GM12878 (cell line): Measurements from ENCODE around the gene ARSI. TPM values are rescaled to one million over a fixed set of nuclear protein-coding genes. Genes with fewer than 3 reads are reported as not detected.

ENCODE experiments used
- ATAC-seq: fragments of 200-7000 bp; cut with Tn5 transposase; 3 replicates; pipeline ENCODE4 v1.9.1; 2020; ENCODE audit warnings: mild to moderate bottlenecking, moderate library complexity
- BruUV-seq: library from RNA; stranded (reverse); fragments of 400-500 nt; replicated peaks from 2 replicates; lab custom pipeline; 2021; lab: Mats Ljungman, UMichigan
- CTCF ChIA-PET: fragments of 300-600 bp; sonication (Branson Sonifier 250); formaldehyde crosslinking; extraction: SDS; loops from one replicate; lab custom pipeline; 2021; ENCODE audit warnings: inconsistent platforms; lab: Yijun Ruan, JAX
- POLR2A ChIA-PET: fragments of 350-600 bp; formaldehyde crosslinking; extraction: SDS; loops from one replicate; lab custom pipeline; 2021; ENCODE audit warnings: inconsistent platforms; lab: Charles Lee
- RAD21 ChIA-PET: fragments of 300-600 bp; sonication (Branson Sonifier 250); formaldehyde crosslinking; loops from one replicate; lab custom pipeline; 2023; ENCODE audit warnings: antibody characterized with exemption; ENCODE audit not compliant: unreplicated experiment; lab: Charles Lee
- SMC1A ChIA-PET: fragments of 300-600 bp; sonication (Branson Sonifier 250); formaldehyde crosslinking; loops from one replicate; lab custom pipeline; 2023; ENCODE audit not compliant: unreplicated experiment, uncharacterized antibody; lab: Charles Lee
- DNase-seq: peaks from one replicate; pipeline ENCODE4 v3.0.0-alpha.2; 2011; ENCODE audit warnings: low read depth, low spot score
- FAIRE-seq: peaks from 3 replicates; lab custom pipeline; 2011; peaks lifted over from hg19 to GRCh38; lab: Jason Lieb, UNC
- H2AFZ ChIP-seq: 2 replicates; pipeline ENCODE4 v1.6.0; 2011; ENCODE audit warnings: low read depth, low read length, control low read depth; ENCODE audit not compliant: control insufficient read depth
- H3K27ac ChIP-seq: 2 replicates; pipeline ENCODE4 v1.5.1; 2011; ENCODE audit warnings: control low read depth; ENCODE audit not compliant: control insufficient read depth, insufficient read depth
- H3K27me3 ChIP-seq, 2 experiments: replicated peaks in 1 of 2; 2 replicates each; pipeline versions ENCODE4 v1.6.0 to v1.6.1; 2011; ENCODE audit warnings: low read length in 1 of 2; ENCODE audit not compliant: control insufficient read depth in 2 of 2, insufficient read depth in 2 of 2
- H3K36me3 ChIP-seq, 2 experiments: 2 replicates each; pipeline ENCODE4 v1.5.1; 2011; ENCODE audit warnings: low read length in 1 of 2; ENCODE audit not compliant: control insufficient read depth in 2 of 2, insufficient read depth in 2 of 2
- H3K4me1 ChIP-seq: 2 replicates; pipeline ENCODE4 v1.6.1; 2011; ENCODE audit warnings: mild to moderate bottlenecking, low read length, moderate library complexity, mixed read lengths; ENCODE audit not compliant: control insufficient read depth, insufficient read depth
- H3K4me2 ChIP-seq: 2 replicates; pipeline ENCODE4 v1.6.0; 2011; ENCODE audit warnings: control low read depth; ENCODE audit not compliant: control insufficient read depth, insufficient read depth
- H3K4me3 ChIP-seq: fragments of 200-600 bp; sonication (generic); 2 replicates; pipeline ENCODE4 v1.5.1; 2016
- H3K79me2 ChIP-seq: 2 replicates; pipeline ENCODE4 v1.6.0; 2011; ENCODE audit warnings: low read length; ENCODE audit not compliant: control insufficient read depth, insufficient read depth
- H3K9ac ChIP-seq: 2 replicates; pipeline ENCODE4 v1.8.0; 2011; ENCODE audit warnings: low read length, control low read depth, mixed read lengths; ENCODE audit not compliant: control insufficient read depth, insufficient read depth
- H3K9me3 ChIP-seq: replicated peaks from 3 replicates; pipeline ENCODE4 v1.5.1; 2011; ENCODE audit warnings: mild to moderate bottlenecking, low read length; ENCODE audit not compliant: control insufficient read depth, insufficient read depth
- H4K20me1 ChIP-seq: 2 replicates; pipeline ENCODE4 v1.6.0; 2011; ENCODE audit not compliant: control insufficient read depth, insufficient read depth
- ATF7 ChIP-seq: fragments of 450-650 bp; IDR thresholded peaks from 2 replicates; pipeline ENCODE4 v1.6.1; 2016; ENCODE audit warnings: low read depth, mild to moderate bottlenecking
- BCLAF1 ChIP-seq: fragments of 450-650 bp; IDR thresholded peaks from 2 replicates; pipeline ENCODE4 v1.6.1; 2017; ENCODE audit warnings: antibody characterized with exemption, mild to moderate bottlenecking, moderate library complexity
- CBX5 ChIP-seq: sonication (generic); IDR thresholded peaks from 2 replicates; pipeline ENCODE4 v1.6.1; 2016; ENCODE audit warnings: low read depth, moderate library complexity, mild to moderate bottlenecking, inconsistent platforms
- CEBPZ ChIP-seq: fragments of 150-350 bp; IDR thresholded peaks from 2 replicates; pipeline ENCODE4 v1.6.1; 2016; ENCODE audit warnings: low read depth, low read length
- CHD1 ChIP-seq: IDR thresholded peaks from 2 replicates; pipeline ENCODE4 v1.6.1; 2012; ENCODE audit warnings: low read depth, low read length, improper control_type of control experiment
- CREB1 ChIP-seq: IDR thresholded peaks from 2 replicates; pipeline ENCODE4 v1.6.1; 2012; ENCODE audit warnings: low read depth, mild to moderate bottlenecking, inconsistent platforms
- GATAD2B ChIP-seq: fragments of 450-650 bp; conservative IDR thresholded peaks from 2 replicates; pipeline ENCODE4 v1.6.1; 2017; ENCODE audit warnings: low read depth, mild to moderate bottlenecking, moderate library complexity
- HDAC2 ChIP-seq: fragments of 200-600 bp; sonication (generic); IDR thresholded peaks from 2 replicates; pipeline ENCODE4 v1.6.1; 2017
- IRF4 ChIP-seq: IDR thresholded peaks from 2 replicates; pipeline ENCODE4 v1.6.1; 2011; ENCODE audit warnings: low read depth, low read length
- PAX5 ChIP-seq: IDR thresholded peaks from 2 replicates; pipeline ENCODE4 v1.6.1; 2011; ENCODE audit warnings: low read depth, low read length, borderline replicate concordance
- POLR2A ChIP-seq: IDR thresholded peaks from 2 replicates; pipeline ENCODE4 v1.6.1; 2011; ENCODE audit warnings: low read depth, mild to moderate bottlenecking, low read length
- RFX5 ChIP-seq: IDR thresholded peaks from 2 replicates; pipeline ENCODE4 v1.6.1; 2011; ENCODE audit warnings: low read depth, low read length, improper control_type of control experiment
- SMARCA5 ChIP-seq: fragments of 450-650 bp; IDR thresholded peaks from 2 replicates; pipeline ENCODE4 v1.6.1; 2017; ENCODE audit warnings: mild to moderate bottlenecking
- ZBTB33 ChIP-seq: fragments of 450-650 bp; IDR thresholded peaks from 2 replicates; pipeline ENCODE4 v1.6.1; 2017; ENCODE audit warnings: mild to moderate bottlenecking
- ZNF274 ChIP-seq: IDR thresholded peaks from one replicate; pipeline ENCODE4 v1.8.0; 2011; ENCODE audit not compliant: insufficient read length, insufficient read depth
- ZNF384 ChIP-seq: IDR thresholded peaks from 2 replicates; pipeline ENCODE4 v1.6.1; 2012; ENCODE audit warnings: low read depth, mild to moderate bottlenecking, low read length, improper control_type of control experiment, borderline replicate concordance
- WGBS: methylation state at CpG from one replicate; pipeline ENCODE4 v1.1.6; 2016; ENCODE audit warnings: low lambda C conversion rate; ENCODE audit not compliant: insufficient replicate concordance, insufficient coverage; ENCODE audit errors: missing lambda C conversion rate; 5-methylcytosine and 5-hydroxymethylcytosine counted together
- in situ Hi-C: fragments of 300-500 bp; cut with MboI; formaldehyde crosslinking; loops from 9 replicates; pipeline ENCODE4 v1.14.3; 2018; ENCODE audit warnings: mixed read lengths
- intact Hi-C: fragments of 100-400 bp; cut with micrococcal nuclease; formaldehyde crosslinking; loops from one replicate; pipeline ENCODE4 v1.14.2; 2022; ENCODE audit not compliant: unreplicated experiment
- polyA plus RNA-seq, 11 experiments: library from polyadenylated mRNA; depleted of rRNA in 4 of 11; unstranded in 6 of 11; stranded (reverse) in 5 of 11; fragments of >200 nt; fragmentation: Nextera tagmentation in 4 of 11; fragmentation: Illumina TruSeq in 1 of 11; extraction: Ambion mirVana in 4 of 11; extraction: Trizol in 1 of 11; gene quantifications; 1 replicate in 1 of 11; 2 replicates in 10 of 11; pipeline versions ENCODE4 v1.2.1 to v1.2.3, GENCODE V29; 2011 to 2016; ENCODE audit warnings: inconsistent platforms in 2 of 11, missing spikeins in 2 of 11, low read depth in 1 of 11
- total RNA-seq, 4 experiments: library from RNA; depleted of rRNA in 3 of 4; stranded (reverse); fragments of >200 nt in 3 of 4; fragmentation: Illumina TruSeq in 1 of 4; extraction: Trizol in 1 of 4; gene quantifications; 2 replicates each; pipeline versions ENCODE4 v1.2.1 to v1.2.3, GENCODE V29; 2013 to 2021

The ARSI gene
- total and polyA plus RNA-seq, 10 of the 15 experiments (the other 5 are each of a cell fraction or from before 2014, with no cell fraction given): not detected

GRCh38 chr5:150307617-150308426, 5.1 kb upstream of the ARSI start:
- Histone ChIP-seq H3K27me3 (peaks cover 0 to 9% of the 10 kb centered on the region in 2 experiments; a peak in 3 of 4 replicates), H3K27ac (no peak overlapping the region), H3K4me2 (no peak overlapping the region), H3K9me3 (no peaks in the 10 kb centered on the region), H3K79me2 (no peaks in the 10 kb centered on the region), H3K4me3 (no peak overlapping the region), H4K20me1 (no peaks in the 10 kb centered on the region; the same call in 1 of the 2 replicates), H2AFZ (no peak overlapping the region), H3K36me3 (no peaks in the 10 kb centered on the region), H3K4me1 (no peaks in the 10 kb centered on the region), H3K9ac (no peak overlapping the region)
- WGBS: 36% methylated on average over 11 of the region's 11 CpGs
- ChIA-PET RAD21 (interaction anchor here (0.8 kb wide), 1 partner anchor 36 kb away, joined by 4 read pairs; no protein-coding TSS in a partner anchor), CTCF (interaction anchor here (1.1 kb wide), 1 partner anchor 13 kb away, joined by 3 read pairs; no protein-coding TSS in a partner anchor), SMC1A (no interaction called here), POLR2A (no interaction called here)
- FAIRE-seq: no peak
- ATAC-seq: no peak
- intact Hi-C loops: no loop called here
- BruUV-seq: no TSS peak
- in situ Hi-C loops: no loop called here
- no peak for DNase-seq
- TF ChIP-seq RFX5 (no peak), CREB1 (no peak), ZNF274 (no peak), PAX5 (no peak), ZNF384 (no peak), ATF7 (no peak), HDAC2 (no peak), ZBTB33 (no peak), BCLAF1 (no peak), POLR2A (no peak), CBX5 (no peak), CHD1 (no peak), CEBPZ (no peak), IRF4 (no peak), GATAD2B (no peak), SMARCA5 (no peak)
